HEK293T (cell line): ENCODE data around the gene SYT2.
"Not testable (repeated sequence)": the region's sequence is repeated elsewhere in the genome, so short reads cannot be mapped to it uniquely, and the experiment has no call there.

Experiments
- CTCF ChIA-PET: fragments of 350-600 bp; formaldehyde crosslinking; extraction: SDS; loops from one replicate; lab custom pipeline; 2021; ENCODE audit warnings: antibody characterized with exemption, inconsistent platforms; lab: Yijun Ruan, JAX
- POLR2A ChIA-PET: fragments of 350-600 bp; formaldehyde crosslinking; extraction: SDS; loops from one replicate; lab custom pipeline; 2020; ENCODE audit warnings: antibody characterized with exemption, inconsistent platforms; lab: Yijun Ruan, JAX
- DNase-seq: peaks from one replicate; pipeline ENCODE4 v3.0.0; 2012; ENCODE audit warnings: mixed read lengths; ENCODE audit errors: extremely low spot score

SYT2 gene

GRCh38 chr1:202540858-202541257, 169.4 kb downstream of the SYT2 start:
- CTCF ChIA-PET, POLR2A ChIA-PET, DNase-seq: not testable (repeated sequence)
